ENCODE data around the gene BBS10.
"Not testable (repeated sequence)": the region's sequence is repeated elsewhere in the genome, so short reads cannot be mapped to it uniquely, and the experiment has no call there.

The BBS10 gene

DNA sequence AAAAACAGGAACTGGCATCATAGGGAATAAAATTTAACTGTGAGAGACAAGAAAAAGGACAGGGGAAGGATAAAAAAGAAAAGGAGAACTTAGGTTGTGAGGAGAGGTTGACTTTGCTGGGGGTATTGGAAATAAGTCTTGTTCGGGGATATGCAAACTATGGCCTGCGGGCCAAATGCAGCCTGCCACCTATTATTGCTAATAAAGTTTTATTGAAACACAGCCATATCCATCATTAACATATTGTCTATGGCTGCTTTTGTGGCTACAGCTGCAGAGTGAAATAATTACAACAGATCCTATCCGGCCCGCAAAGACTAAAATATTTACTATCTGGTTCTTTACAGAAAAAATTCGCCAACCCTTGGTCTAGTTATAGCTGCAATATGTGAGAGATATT is 18.6 kb downstream of the BBS10 start:
- H3K4me1 ChIP-seq (ENCODE audit: control insufficient read depth in 1 of 2, insufficient read depth in 1 of 2, low read depth in 1 of 2, low read length in 1 of 2): no peaks in the 10 kb centered on the region
- H3K27me3 ChIP-seq: peaks cover 6% of the 10 kb centered on the region
- no peak overlapping the region for H3K27ac ChIP-seq
- TF ChIP-seq, protein P1, sequence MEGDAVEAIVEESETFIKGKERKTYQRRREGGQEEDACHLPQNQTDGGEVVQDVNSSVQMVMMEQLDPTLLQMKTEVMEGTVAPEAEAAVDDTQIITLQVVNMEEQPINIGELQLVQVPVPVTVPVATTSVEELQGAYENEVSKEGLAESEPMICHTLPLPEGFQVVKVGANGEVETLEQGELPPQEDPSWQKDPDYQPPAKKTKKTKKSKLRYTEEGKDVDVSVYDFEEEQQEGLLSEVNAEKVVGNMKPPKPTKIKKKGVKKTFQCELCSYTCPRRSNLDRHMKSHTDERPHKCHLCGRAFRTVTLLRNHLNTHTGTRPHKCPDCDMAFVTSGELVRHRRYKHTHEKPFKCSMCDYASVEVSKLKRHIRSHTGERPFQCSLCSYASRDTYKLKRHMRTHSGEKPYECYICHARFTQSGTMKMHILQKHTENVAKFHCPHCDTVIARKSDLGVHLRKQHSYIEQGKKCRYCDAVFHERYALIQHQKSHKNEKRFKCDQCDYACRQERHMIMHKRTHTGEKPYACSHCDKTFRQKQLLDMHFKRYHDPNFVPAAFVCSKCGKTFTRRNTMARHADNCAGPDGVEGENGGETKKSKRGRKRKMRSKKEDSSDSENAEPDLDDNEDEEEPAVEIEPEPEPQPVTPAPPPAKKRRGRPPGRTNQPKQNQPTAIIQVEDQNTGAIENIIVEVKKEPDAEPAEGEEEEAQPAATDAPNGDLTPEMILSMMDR (IDR thresholded peaks at IDR 0.05): no peak
- H3K36me3 ChIP-seq: no peaks in the 10 kb centered on the region
- H3K9me3 ChIP-seq: no peaks in the 10 kb centered on the region
- H3K4me3 ChIP-seq (ENCODE audit: low read depth in 1 of 2, low read length in 1 of 2): no peak overlapping the region

DNA sequence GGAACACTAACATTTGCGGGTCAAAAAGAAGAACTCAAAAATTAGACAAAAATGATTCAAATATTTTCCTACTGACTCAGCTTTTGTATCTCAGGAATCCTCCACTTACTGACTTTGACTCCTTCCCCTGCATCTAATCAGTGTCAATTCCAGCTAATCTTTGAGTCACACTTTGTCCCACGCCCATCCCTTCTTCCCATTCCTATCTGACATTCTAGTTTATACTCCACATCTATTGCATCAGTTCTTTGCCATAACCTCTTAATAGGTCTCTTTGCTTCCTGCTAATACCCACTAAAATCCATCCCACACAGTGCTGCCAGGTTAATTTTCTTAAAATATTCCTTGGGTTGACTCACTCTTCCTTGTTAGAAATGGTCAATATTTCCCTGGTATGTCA is 19.1 kb downstream of the BBS10 start:
- peaks cover 6% of the 10 kb centered on the region for H3K27me3 ChIP-seq
- H3K9me3 ChIP-seq: no peaks in the 10 kb centered on the region
- H3K36me3 ChIP-seq: no peaks in the 10 kb centered on the region
- no peak overlapping the region for H3K27ac ChIP-seq
- TF ChIP-seq, protein P1 (IDR thresholded peaks at IDR 0.05): no peak
- no peaks in the 10 kb centered on the region for H3K4me1 ChIP-seq (ENCODE audit: control insufficient read depth in 1 of 2, insufficient read depth in 1 of 2, low read depth in 1 of 2, low read length in 1 of 2)
- H3K4me3 ChIP-seq (ENCODE audit: low read depth in 1 of 2, low read length in 1 of 2): no peak overlapping the region

DNA sequence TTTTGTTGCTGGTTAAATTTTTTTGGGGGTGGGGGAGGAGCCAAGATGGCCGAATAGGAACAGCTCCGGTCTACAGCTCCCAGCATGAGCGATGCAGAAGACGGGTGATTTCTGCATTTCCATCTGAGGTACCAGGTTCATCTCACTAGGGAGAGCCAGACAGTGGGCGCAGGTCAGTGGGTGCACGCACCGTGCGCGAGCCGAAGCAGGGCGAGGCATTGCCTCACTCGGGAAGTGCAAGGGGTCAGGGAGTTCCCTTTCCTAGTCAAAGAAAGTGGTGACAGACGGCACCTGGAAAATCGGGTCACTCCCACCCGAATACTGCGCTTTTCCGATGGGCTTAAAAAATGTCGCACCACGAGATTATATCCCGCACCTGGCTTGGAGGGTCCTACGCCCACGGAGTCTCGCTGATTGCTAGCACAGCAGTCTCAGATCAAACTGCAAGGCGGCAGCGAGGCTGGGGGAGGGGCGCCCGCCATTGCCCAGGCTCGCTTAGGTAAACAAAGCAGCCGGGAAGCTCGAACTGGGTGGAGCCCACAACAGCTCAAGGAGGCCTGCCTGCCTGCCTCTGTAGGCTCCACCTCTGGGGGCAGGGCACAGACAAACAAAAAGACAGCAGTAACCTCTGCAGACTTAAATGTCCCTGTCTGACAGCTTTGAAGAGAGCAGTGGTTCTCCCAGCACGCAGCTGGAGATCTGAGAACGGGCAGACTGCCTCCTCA is 28.5 kb downstream of the BBS10 start:
- not testable (repeated sequence) for H3K4me3 ChIP-seq (ENCODE audit: low read depth in 1 of 2, low read length in 1 of 2); H3K4me1 ChIP-seq (ENCODE audit: control insufficient read depth in 1 of 2, insufficient read depth in 1 of 2, low read depth in 1 of 2, low read length in 1 of 2); H3K9me3 ChIP-seq; H3K27ac ChIP-seq; H3K27me3 ChIP-seq; H3K36me3 ChIP-seq

DNA sequence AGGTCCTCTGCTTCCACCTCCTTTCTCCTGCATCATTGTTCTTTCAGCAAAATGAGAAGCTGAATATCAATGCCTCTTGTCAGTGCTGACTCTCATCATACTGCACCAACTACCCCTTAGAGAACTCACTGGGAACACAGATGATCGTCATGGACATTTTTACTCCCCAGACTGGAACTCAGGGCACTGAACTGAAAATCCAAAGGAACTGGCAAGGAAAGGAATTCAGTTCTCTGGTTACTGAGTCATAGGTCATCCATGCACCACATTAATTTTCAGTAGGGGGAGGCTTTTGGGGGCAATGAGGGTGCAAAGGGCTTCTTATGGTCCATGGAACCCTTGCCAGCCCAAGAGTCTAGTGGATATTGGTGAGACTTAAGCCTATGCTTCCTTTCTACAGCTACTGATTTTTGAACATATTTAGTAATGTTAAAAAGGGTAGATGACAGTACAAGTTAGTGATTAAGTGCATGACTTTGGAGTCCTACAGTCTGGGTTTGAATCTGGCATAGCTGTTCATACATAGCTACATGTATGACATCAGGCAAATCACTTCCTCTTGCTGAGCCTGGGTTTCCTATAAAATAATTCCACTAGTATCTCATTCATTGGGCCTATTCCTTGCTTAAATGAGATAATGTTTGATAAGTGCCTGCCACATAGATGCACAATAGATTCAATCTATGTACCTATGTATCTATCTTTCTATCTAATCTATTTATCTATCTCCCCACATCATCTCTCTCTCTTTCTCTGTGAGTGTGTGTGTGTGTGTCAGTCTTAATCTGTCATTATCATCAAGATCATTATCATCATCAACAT is 29.2 kb downstream of the BBS10 start:
- H3K27ac ChIP-seq: no peak overlapping the region
- H3K27me3 ChIP-seq: peaks cover 3% of the 10 kb centered on the region
- H3K9me3 ChIP-seq: no peaks in the 10 kb centered on the region
- no peaks in the 10 kb centered on the region for H3K36me3 ChIP-seq
- H3K4me3 ChIP-seq (ENCODE audit: low read depth in 1 of 2, low read length in 1 of 2): no peak overlapping the region
- H3K4me1 ChIP-seq (ENCODE audit: control insufficient read depth in 1 of 2, insufficient read depth in 1 of 2, low read depth in 1 of 2, low read length in 1 of 2): no peaks in the 10 kb centered on the region
- TF ChIP-seq, protein P1 (IDR thresholded peaks at IDR 0.05): no peak

DNA sequence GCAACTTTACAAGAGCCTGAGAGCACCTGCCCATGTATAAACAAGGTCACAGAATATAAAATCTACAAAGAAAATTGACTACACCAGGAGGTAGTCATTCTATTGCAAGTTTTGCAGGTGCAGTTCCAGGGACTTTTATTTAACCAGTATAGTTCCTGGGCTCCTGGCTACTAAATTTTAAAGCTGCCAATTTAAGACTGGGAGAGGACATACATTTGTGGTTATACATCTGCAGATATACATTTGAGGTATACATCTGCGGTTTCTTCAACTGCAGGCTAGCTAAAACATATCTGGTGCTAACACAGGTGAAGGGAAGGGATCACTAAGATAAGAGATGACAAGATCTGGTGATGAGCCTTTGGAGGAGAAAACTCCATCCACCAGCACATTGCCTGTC is 30.2 kb downstream of the BBS10 start:
- no peak overlapping the region for H3K4me3 ChIP-seq (ENCODE audit: low read depth in 1 of 2, low read length in 1 of 2)
- no peaks in the 10 kb centered on the region for H3K36me3 ChIP-seq
- no peaks in the 10 kb centered on the region for H3K4me1 ChIP-seq (ENCODE audit: control insufficient read depth in 1 of 2, insufficient read depth in 1 of 2, low read depth in 1 of 2, low read length in 1 of 2)
- no peak overlapping the region for H3K27ac ChIP-seq
- TF ChIP-seq, protein P1 (IDR thresholded peaks at IDR 0.05): no peak
- peaks cover 3% of the 10 kb centered on the region for H3K27me3 ChIP-seq
- H3K9me3 ChIP-seq: no peaks in the 10 kb centered on the region

DNA sequence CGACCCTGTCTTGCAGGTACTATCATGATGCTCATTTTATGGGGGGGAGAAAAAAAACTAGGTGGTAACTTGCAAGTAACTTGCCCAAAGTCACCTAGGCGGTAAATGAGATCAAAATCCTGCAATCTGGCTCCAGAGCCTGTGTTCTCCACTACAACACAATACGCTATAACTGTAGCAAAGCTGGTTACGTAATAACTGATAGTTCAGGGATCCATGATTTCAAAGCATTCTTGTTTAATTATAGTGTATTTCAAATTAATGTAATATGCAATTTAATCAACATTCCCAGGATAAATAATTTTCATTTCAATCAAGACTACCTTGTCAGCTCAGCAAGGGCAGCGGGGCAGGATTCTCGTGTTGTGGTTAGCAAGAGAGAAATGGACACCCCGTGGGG is 31.7 kb downstream of the BBS10 start:
- Histone ChIP-seq H3K27ac (no peak overlapping the region), H3K27me3 (peaks cover 10% of the 10 kb centered on the region), H3K36me3 (no peaks in the 10 kb centered on the region), H3K4me3 (ENCODE audit: low read depth in 1 of 2, low read length in 1 of 2) (no peak overlapping the region), H3K9me3 (no peaks in the 10 kb centered on the region), H3K4me1 (ENCODE audit: control insufficient read depth in 1 of 2, insufficient read depth in 1 of 2, low read depth in 1 of 2, low read length in 1 of 2) (no peaks in the 10 kb centered on the region)
- TF ChIP-seq, protein P1 (IDR thresholded peaks at IDR 0.05): no peak
